H54 (cell line): ENCODE data around the gene LSG1.

Experiments
- DNase-seq: peaks from one replicate; pipeline ENCODE4 v3.0.0; 2011; ENCODE audit warnings: low spot score, mixed read lengths; ENCODE audit not compliant: insufficient read length
- FAIRE-seq: peaks from 3 replicates; lab custom pipeline; 2011; peaks lifted over from hg19 to GRCh38; lab: Jason Lieb, UNC
- POLR2A ChIP-seq: IDR thresholded peaks from 2 replicates; pipeline ENCODE4 v1.6.1; 2011; ENCODE audit warnings: low read depth, mild to moderate bottlenecking, low read length

The LSG1 gene

GRCh38 chr3:194624956-194625355 lies 47.0 kb downstream of the LSG1 start:
- FAIRE-seq (no peak), DNase-seq (no peak)
- no peak for TF ChIP-seq POLR2A

- FAIRE-seq = no peak
- no peak for TF ChIP-seq POLR2A
- no peak for DNase-seq
These were observed 48.3 kb downstream of the LSG1 start for GRCh38 chr3:194623449-194624290.

- FAIRE-seq (no peak), DNase-seq (no peak)
- TF ChIP-seq POLR2A = no peak
These were observed 49.2 kb downstream of the LSG1 start for GRCh38 chr3:194622621-194623340.

DNA sequence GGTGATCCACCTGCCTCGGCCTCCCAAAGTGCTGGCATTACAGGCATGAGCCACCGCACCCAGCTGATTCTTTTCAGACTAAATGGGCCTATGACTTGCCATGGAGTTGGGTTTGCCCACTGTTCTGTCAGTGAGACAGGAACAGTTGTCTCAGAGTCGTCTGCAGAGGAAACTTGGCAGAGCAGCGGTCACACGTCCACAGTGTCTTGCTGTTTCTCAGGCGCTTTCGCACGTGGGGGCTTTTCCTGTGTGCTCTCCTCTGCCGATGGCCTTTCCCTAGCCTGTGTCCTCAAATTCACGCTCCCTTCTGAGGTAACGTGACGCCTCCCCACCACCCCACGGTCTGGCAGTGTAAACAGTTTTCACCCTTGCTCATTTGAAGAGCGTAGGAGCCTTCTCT lies 50.0 kb downstream of the LSG1 start:
- no peak for DNase-seq
- TF ChIP-seq POLR2A = no peak
- FAIRE-seq = no peak

DNA sequence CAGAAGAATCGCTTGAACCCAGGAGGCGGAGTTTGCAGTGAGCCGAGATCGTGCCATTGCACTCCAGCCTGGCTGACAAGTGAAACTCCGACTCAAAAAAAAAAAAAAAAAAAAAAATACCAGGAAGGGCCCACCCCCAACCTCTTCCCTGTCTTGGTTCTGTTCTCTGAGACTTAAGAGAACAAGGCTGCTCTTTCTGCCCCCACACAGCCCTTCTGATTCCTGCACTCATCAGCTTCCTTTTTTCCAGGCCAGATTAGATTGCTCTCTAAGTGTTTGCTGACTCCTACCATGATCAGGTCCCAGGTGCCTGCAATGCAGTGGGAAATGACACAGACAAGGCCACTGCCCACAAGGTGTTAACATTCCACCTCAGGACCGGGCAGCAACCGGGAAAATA lies 51.8 kb downstream of the LSG1 start:
- FAIRE-seq = no peak
- no peak for TF ChIP-seq POLR2A
- DNase-seq = no peak

- TF ChIP-seq POLR2A = no peak
- no peak for FAIRE-seq
These were observed 52.2 kb downstream of the LSG1 start for GRCh38 chr3:194619741-194620140.

DNA sequence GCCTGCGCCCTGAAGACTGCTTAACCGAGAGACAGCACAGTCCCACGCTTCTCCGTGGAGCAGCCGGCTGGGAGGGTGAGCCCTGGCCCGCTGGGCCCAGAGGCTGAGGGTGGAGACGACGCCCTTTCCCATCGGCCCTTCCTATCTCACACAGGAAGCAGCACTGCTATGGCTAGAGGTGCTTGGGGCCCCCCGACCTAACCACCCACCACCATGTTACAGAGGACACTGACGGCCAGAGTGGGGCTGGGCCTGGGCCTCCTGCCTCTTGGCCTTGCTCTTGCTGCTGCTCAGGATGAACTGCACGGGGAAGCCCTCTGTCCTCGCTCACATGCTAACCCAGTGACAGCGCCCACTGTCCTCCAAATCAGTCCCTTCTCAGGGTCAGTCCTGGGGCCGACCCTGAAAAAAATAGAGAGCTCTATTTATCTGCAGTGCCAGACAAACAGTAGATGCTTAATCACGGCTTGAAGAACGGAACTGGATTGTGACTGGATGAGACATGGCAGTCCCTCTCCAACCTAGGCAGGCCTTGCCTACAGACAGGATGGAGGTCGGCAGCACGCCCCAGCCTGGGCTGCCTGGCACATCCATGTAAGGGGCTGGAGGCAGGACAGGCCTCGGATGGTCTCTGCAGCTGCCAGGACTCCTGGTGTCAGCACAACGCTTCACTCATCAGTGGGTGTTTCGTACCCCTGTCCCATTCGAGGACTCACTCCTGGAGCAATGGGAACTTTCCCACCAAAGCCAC lies 53.0 kb downstream of the LSG1 start:
- TF ChIP-seq POLR2A = no peak
- no peak for DNase-seq
- FAIRE-seq = no peak

More at GRCh38 chr3:194619741-194620140, 52.2 kb downstream of the LSG1 start:
- DNase-seq = no peak

- no peak for TF ChIP-seq POLR2A
- DNase-seq (no peak), FAIRE-seq (no peak)
These were observed 54.2 kb downstream of the LSG1 start for GRCh38 chr3:194617827-194618226.

DNA sequence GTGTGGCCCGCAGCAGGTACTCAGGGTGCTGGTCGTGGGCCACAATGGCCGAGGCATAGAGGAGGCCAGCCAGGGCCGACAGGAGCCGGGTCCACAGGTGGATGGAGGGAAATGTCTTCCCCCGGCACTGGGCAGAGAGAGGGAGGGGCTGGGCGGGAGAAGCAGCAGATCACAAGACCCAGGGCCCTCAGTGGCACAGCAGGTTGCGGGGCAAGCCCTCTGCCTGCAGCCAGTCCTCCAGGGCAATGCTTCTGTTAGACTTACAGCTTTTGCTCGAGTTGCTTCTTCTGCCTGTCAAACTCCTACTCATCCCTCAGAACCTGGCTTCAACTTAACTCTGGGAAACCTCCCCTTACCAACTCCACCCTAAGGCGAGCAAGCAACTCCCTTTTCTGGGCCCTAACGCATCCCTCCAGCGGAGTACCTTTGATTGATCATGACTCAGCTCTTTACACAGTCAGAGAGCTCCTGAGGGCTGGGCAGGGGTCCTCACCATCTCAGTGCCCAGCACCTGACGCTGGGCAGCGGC lies 54.8 kb downstream of the LSG1 start:
- no peak for DNase-seq
- TF ChIP-seq POLR2A = no peak
- FAIRE-seq = no peak

GRCh38 chr3:194615226-194615625 lies 56.8 kb downstream of the LSG1 start:
- FAIRE-seq (no peak), DNase-seq (no peak)
- no peak for TF ChIP-seq POLR2A

DNA sequence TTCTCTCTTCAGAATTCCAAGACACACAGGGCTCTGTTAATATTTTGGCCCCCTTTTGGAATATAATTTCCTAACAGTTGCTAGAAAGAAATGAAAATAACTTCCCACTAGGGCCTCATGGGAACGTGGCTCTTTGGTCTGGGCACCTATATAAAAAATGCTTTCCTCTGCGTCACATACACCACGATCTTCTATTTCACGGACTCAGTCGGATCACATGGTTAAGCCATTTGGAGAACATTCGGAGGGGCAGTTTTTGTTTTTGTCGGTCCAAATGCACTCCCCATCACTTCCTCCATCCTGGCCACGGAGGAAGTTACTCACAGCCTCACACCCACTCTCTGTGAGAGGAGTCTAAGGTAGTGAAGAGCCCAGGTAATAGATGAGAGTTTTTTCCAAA lies 59.8 kb downstream of the LSG1 start:
- TF ChIP-seq POLR2A = no peak
- FAIRE-seq (no peak), DNase-seq (no peak)

GRCh38 chr3:194610689-194611088 lies 61.3 kb downstream of the LSG1 start:
- TF ChIP-seq POLR2A = no peak
- DNase-seq (no peak), FAIRE-seq (no peak)

DNA sequence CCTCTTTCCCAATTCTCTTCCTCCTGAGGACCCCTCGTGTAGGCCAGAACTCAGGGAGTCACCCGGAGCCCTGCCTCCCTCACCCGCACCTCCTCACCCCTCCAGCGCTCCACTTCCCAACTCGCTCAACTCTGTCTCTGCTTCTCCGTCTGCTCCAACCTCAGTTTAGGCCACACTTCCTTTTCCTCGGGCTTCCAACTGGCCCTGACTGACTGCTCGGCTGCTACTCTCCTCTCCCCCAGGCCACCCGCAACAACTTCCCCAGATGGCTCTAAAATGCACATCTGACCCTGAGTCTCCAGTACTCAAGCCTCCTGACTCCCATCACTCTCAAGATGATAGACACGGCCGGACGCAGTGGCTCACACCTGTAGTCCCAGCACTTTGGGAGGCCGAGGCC lies 62.4 kb downstream of the LSG1 start:
- no peak for TF ChIP-seq POLR2A
- no peak for FAIRE-seq
- no peak for DNase-seq

- no peak for TF ChIP-seq POLR2A
- DNase-seq = no peak
- no peak for FAIRE-seq
These were observed 63.0 kb downstream of the LSG1 start for GRCh38 chr3:194608981-194609380.
